Epidermal melanocyte (primary cell): ENCODE measurements around the gene POTEF.
"Not testable (repeated sequence)": the region's sequence is repeated elsewhere in the genome, so short reads cannot be mapped to it uniquely, and the experiment has no call there.

Experiments
- DNase-seq: peaks from one replicate; pipeline ENCODE4 v3.0.0; 2011; ENCODE audit warnings: low spot score; ENCODE audit not compliant: insufficient read length

Gene POTEF

DNA sequence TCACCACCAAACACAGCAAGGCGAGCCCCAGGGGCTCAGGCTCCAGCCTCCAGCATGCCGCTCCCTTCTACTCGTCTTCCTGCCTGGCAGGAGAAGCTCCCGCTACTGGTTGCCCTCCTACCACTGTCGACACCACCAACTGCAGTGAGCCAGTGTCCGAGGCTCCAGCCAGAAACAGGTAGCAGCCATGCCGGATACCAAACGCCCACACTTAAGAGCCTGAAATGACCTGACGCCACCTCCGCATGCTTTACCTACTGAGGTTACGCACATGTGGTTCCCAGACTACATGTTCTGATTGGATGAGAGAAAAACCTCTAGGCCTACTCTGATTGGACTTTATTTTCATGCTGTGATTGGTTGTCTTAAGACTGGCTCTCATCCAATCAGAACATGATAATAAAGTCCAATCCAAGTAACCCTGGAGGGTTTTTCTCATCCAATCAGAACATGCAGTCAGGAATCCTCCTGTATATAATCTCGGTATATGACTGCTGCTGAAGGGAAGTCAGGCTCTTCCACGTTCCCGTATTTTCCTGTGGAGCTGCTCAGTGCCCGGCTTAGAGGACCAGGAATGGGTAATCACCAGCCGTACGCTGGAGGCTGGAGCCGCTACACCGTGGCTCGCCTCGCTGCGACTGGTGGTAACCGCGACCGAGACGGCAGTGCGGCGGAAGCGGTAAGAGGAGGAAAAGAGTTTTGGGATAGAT, at the start of gene POTEF:
POTEF (minus strand) TSS at position 103 of the 710 bp plus-strand sequence. CDS start 8,707 bp downstream, outside the sequence.
- DNase-seq, result not testable (repeated sequence)

DNA sequence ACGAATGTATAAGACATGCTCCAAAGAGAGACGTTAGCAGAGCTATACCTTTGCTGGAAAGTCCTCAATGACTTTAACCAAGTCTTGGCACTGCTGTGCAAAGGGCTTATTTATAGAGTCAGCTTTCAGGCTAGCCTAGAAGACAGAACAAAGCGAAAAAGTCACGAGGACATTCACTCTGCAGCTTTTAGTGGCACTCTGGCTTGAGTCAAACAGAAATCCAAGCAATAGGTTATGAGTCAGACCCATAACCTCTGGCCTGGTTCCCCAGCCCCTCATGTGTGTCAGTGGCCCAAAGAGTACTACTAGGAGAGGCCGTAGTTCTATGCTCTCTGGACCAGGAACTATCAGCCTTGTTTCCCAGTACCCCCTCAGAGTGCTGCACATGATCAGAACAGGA, 45.8 kb upstream of the POTEF start:
- not testable (repeated sequence) for DNase-seq

DNA sequence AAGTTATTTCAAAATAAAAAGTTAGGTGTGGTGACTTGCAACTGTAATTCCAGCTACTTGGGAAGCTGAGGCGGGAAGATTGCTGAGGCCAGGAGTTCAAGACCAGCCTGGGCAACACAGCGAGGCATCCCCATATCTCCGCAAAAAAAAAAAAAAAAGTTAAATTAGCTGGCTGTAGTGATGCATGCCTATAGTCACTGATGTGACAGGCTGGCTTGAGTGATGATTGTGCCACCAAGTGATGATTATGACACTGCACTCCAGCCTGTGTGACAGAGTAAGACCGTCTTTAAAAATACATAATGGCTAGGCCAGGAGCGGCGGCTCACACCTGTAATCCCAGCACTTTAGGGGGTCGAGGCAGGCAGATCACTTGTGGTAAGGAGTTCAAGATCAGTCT, 40.9 kb upstream of the POTEF start:
- no peak for DNase-seq

DNA sequence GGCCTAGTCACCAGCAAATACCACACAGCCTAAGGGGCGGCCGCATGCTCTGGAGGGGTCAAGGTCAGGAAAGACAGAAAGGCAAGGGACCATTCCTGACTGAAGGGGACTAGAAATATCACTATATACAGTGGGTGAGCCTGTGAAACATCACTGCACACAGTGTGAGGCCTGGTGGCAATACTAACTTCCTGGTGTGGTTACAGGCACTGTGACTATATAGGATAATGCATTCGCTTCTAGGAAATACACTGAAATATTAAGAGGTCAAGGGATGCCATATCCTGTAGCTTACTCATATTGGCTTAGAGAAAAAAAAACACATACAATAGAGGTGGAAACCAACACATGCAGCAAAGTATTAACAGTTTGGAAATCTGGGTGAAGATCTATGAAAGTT, 40.1 kb upstream of the POTEF start:
- DNase-seq, result not testable (repeated sequence)

- not testable (repeated sequence) for DNase-seq
Observed at GRCh38 chr2:130166611-130167010, 37.6 kb upstream of the POTEF start.

- DNase-seq, result no peak
Observed at GRCh38 chr2:130165293-130166016, 36.4 kb upstream of the POTEF start.

GRCh38 chr2:130162968-130163367, 33.9 kb upstream of the POTEF start:
- DNase-seq, result no peak

- DNase-seq, result not testable (repeated sequence)
Observed at GRCh38 chr2:130162486-130162885, 33.5 kb upstream of the POTEF start.

GRCh38 chr2:130160838-130161705, 32.0 kb upstream of the POTEF start:
- not testable (repeated sequence) for DNase-seq

DNA sequence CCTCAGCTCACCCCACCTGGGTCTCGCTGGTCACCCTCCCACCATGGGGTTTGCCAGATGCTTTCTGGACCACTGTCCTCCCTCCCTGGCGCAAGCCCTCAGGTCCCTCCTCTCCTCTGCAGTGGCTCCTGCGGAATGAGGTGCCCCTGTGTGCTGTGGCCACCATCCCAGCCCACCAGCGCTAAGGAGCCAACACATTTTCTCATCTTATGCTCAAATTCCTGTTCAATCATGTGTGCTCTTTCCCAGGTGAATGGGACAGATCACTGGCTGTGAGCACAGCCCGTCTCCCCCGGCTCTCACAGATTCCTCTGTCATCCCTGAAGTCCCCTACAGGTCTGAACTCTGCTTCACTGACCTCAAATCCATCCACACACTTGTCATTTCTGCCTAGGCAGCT, 31.1 kb upstream of the POTEF start:
- DNase-seq, result no peak

DNA sequence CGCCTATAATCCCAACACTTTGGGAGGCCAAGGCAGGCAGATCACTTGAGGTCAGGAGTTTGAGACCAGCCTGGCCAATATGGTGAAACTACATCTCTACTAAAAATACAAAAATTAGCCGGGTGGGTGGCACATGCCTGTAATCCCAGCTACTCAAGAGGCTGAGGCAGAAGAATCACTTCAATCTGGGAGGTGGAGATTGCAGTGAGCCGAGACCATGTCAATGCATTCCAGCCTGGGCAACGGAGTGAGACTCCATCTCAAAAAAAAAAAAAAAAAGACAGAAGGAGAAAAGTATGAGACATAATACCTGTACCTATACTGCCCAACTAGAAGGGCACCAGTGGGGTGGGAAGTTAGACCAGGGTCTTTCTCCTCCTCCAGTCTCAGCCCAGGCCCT, 30.4 kb upstream of the POTEF start:
- DNase-seq, result not testable (repeated sequence)

DNA sequence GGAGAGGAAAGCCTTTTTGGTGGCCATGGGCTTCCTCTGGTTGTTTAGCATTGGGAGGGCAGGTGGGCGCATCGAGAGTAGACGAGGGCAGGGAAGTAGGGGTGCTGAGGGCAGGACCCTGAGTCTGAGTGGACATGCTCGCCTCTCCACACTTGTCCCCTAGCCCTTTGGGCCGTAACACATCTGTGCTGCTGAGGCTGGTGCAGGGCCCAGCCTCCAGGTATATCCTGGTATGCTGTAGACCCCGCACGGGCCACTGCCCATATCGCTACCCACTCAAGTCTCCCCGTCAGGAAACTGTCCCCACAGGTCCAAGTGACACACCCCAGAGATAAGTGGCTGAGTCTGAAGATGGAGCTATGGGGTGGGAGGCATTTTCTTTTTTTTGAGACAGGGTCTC, 29.6 kb upstream of the POTEF start:
- no peak for DNase-seq

DNA sequence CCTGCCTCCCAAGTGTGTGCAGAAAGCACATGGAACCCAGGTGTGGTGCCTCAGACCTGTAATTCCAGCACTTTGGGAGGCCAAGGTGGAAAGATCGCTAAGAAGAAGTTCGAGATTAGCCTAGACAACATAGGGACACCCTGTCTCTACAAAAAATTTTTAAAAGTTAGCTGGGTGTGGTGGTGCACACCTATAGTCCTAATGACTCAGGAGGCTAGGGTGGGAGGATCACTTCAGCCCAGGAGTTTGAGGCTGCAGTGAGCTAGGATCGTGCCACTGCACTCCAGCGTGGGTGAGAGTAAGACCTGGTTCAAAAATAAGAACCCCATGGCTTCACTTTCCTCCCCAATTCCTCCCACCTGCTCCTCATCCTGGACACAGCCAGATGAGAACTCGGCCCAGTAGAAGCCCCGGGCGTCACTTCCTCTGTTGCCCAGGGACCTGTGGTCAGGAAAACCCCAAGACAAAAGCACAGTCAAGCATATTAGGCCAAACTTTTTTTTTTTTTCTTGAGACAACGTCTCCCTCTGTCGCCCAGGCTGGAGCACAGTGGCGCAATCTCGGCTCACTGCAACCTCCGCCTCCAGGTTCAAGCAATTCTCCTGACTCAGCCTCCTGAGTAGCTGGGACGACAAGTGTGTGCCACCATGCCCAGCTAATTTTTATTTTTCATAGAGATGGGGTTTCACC, 28.9 kb upstream of the POTEF start:
- DNase-seq, result not testable (repeated sequence)

DNA sequence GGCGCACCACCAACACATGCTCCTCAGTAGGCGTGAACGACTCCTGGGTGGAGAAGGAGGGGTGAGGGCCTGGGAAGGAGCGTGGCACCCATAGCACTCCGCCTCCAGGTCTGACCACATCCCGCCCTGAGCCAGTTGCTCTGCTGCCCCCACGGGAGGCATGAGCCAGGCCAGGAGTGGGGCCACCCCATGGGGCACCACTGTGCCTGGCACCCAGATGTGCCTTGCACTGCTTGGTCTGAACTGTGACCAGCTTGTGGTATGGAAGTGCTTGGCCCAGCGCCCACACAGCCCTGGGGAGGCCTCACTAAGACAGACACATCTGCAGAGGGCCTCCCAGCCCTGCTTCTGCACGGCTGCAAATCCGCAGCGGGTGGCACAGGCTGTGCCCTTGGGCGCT, 28.3 kb upstream of the POTEF start:
- peak; percentile 33 for DNase-seq

- DNase-seq, result no peak
Observed at GRCh38 chr2:130156624-130157004, 27.6 kb upstream of the POTEF start.

DNA sequence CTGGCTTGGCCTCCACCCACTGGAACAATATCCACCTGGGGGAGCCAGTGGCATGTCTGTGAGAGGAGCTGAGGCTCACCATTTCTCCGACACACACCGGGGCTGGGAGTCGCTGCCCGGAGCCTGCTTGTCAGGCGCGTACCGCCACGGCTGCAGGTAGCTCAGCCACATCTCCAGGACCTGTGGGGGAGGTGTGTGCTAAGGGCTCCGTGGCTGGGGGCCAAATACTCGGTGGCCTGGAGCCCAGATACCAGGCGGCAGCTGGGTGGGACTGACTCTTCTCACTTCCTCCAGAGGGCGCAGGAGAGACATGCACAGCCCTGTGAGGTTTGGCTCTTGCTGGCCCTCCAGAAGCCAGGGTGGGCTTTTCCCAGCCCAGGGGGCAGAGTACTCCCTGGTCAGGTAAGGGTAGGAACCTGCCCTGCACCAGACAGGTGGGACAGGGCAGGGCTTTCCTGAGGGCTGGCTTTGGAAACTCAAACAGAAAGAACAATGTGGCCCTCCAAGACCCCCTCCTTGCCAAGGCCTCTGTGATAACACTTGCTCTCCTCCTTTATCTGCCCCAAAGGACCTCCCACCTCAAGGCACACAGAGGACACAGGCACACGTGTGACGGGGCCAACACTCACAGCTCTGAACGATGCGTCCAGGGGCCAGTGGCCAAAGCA, 27.1 kb upstream of the POTEF start:
- DNase-seq, result not testable (repeated sequence)

GRCh38 chr2:130154773-130155765, 26.0 kb upstream of the POTEF start:
- DNase-seq, result no peak

DNA sequence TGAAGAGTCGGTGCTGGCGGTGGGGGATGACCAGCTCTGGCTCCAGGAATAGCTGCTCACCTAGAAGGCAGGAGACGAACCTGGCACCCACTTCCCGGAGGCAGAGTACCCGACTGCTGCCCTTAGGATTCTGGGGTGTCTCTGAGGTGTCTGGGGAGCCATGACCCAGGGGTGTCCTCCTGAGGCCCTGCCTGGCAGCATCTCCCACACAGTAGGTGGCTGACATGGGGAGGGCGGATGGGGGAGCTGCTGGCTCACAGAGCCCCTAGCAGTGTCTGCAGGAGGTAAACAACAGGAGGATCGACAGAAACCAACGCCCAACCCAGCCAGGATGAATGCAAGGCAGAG, 25.4 kb upstream of the POTEF start:
- DNase-seq, result not testable (repeated sequence)

- not testable (repeated sequence) for DNase-seq
Observed at GRCh38 chr2:130153721-130154422, 24.9 kb upstream of the POTEF start.
